ENCODE data around the gene RAD51C.
A peak's percentile ranks its signal among the peaks of the same experiment; 100 is the strongest.
"Not testable (repeated sequence)": the region's sequence is repeated elsewhere in the genome, so short reads cannot be mapped to it uniquely, and the experiment has no call there.

RAD51C gene

DNA sequence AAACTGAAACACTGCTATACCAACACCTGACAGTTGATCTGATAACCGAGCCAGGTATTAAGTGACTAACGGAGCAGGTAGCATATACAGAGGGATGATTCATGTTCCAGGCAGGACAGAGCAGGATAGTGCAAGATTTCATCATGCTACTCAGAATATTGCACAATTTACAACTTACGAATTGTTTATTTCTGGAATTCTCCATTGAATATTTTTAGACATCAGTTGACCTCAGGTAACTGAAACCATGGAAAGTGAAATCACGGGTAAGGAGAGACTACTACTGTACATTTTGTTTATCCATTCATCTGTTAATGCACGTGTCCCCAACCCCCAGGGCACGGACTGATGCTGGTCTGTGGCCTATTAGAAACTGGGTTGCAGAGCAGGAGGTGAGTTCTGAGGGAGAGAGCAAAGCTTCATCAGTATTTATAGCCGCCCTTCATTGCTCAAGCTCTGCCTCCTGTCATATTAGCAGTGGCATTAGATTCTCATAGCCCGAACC is 48.8 kb downstream of the RAD51C start:
- no peaks in the 10 kb centered on the region for H3K9me3 Mint-ChIP-seq
- H3K4me3 Mint-ChIP-seq: no peak overlapping the region
- no peaks in the 10 kb centered on the region for H3K36me3 Mint-ChIP-seq (ENCODE audit: low read depth)
- no peaks in the 10 kb centered on the region for H3K27me3 Mint-ChIP-seq
- no peaks in the 10 kb centered on the region for H3K4me1 Mint-ChIP-seq (ENCODE audit: low read depth)
- no peak overlapping the region for H3K27ac Mint-ChIP-seq
- no peak for DNase-seq

DNA sequence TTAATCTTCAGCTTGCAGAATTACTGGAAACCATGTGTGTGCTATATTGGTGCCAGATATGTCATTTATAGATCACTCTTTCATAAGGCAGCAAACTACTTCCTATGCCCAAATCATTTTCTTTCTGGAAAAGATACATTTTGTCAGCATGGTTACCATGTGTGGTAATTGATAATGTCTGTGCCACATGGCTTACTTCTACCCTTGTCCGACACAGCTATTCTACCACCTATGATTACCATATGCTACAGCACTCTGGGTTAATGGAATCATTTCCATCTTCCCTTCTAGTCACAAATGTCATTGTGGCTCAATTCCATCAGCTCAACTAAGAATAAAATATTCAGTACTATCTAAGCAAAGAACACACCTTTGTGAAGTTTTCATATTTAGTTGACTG is 55.3 kb downstream of the RAD51C start:
- DNase-seq: no peak
- H3K4me1 Mint-ChIP-seq (ENCODE audit: low read depth): no peaks in the 10 kb centered on the region
- no peak overlapping the region for H3K4me3 Mint-ChIP-seq
- H3K27ac Mint-ChIP-seq: no peak overlapping the region
- no peaks in the 10 kb centered on the region for H3K27me3 Mint-ChIP-seq
- no peaks in the 10 kb centered on the region for H3K36me3 Mint-ChIP-seq (ENCODE audit: low read depth)
- H3K9me3 Mint-ChIP-seq: no peaks in the 10 kb centered on the region

DNA sequence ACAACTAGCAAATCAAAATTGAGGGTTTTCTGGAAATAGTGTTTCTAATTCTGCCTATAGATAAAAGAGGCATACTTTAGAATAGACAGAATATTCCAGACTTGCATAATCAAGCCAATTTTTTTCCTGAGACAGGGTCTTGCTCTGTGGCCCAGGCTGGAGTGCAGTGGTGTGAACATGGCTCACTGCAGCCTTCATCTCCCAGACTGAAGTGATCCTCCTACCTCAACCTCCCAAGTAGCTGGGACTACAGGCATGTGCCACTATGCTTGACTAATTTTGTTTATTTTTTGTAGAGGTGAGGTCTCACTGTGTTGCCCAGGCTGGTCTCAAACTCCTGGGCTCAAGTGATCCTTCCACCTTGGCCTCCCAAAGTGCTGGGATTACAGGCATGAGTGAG is 57.2 kb downstream of the RAD51C start:
- not testable (repeated sequence) for H3K27me3 Mint-ChIP-seq; H3K4me1 Mint-ChIP-seq (ENCODE audit: low read depth); DNase-seq; H3K9me3 Mint-ChIP-seq; H3K4me3 Mint-ChIP-seq; H3K36me3 Mint-ChIP-seq (ENCODE audit: low read depth); H3K27ac Mint-ChIP-seq

DNA sequence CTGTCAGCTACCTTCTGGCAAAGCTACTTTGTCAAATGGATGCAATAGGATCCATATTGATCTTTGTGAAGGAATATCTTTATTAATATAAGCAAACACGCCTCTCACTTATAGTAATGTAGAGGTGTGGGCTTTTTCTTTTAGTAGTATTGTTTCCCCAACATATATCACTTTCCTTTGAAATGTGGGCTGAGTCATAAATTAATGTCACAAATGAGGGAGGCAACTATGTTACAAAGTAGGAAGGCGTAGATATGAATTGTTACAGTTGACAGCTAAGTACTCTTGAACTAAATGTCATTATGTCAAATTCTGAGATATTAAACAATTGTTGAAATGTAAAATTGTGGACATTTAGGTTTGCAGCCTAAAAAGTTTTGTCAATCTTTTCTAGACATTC is 60.6 kb downstream of the RAD51C start:
- no peak overlapping the region for H3K4me3 Mint-ChIP-seq
- DNase-seq: no peak
- H3K27me3 Mint-ChIP-seq: peaks cover 32% of the 10 kb centered on the region
- H3K4me1 Mint-ChIP-seq (ENCODE audit: low read depth): peaks cover 10% of the 10 kb centered on the region
- H3K27ac Mint-ChIP-seq: no peak overlapping the region
- H3K9me3 Mint-ChIP-seq: no peaks in the 10 kb centered on the region
- H3K36me3 Mint-ChIP-seq (ENCODE audit: low read depth): no peaks in the 10 kb centered on the region

DNA sequence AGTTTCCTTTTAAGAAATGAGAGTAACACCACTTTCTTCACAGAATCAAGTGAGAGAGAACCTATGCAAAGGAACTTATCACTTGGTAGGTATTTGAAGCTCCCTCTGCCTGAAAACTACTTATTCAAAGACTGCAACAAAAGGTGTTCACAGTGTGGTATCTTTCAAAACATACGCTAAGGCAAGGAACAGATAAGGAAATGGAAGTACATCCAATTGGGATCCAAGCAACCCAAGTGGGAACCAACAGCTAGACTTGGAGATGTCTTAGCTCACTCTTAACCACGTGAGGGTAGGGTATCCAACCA is 62.8 kb downstream of the RAD51C start:
- Mint-ChIP-seq H3K36me3 (ENCODE audit: low read depth) (no peaks in the 10 kb centered on the region), H3K4me1 (ENCODE audit: low read depth) (peaks cover 10% of the 10 kb centered on the region), H3K9me3 (no peaks in the 10 kb centered on the region), H3K4me3 (peak overlapping the region; percentile 81), H3K27ac (no peak overlapping the region), H3K27me3 (peaks cover 50% of the 10 kb centered on the region)
- no peak for DNase-seq

DNA sequence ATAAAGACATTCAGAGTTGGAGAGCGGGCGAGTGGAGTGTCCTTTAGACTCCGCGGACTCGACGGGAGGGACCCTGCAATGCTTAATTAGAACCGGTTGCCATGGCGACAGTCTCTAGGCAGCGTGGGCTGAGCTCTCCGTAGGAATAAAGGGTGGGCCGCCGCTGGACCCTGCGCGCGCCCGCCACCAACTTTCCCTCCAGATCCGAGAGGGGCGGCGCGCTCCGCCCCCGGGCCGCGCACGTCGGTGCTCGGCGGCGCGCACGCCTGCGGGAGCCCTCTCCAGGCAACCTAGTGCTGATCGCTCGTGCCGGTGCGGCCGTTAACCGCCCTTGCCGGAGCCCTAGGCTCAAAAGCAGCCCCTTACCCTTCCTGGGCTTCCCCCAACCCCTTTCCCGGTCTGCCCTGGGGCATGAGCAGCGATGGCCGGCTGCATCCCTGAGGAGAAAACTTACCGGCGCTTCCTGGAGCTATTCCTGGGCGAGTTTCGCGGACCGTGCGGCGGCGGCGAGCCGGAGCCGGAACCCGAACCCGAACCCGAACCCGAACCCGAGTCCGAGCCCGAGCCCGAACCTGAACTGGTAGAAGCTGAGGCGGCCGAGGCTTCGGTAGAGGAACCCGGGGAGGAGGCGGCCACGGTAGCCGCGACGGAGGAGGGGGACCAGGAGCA is 63.3 kb downstream of the RAD51C start, which contains the start of gene PPM1E:
Gene PPM1E, plus strand, starts transcription at position 278 of the 669 bp plus-strand sequence.
- H3K27me3 Mint-ChIP-seq: peaks cover 54% of the 10 kb centered on the region
- H3K4me1 Mint-ChIP-seq (ENCODE audit: low read depth): peaks cover 10% of the 10 kb centered on the region
- peak within 1 kb of the TSS; percentile 81 for H3K4me3 Mint-ChIP-seq
- H3K36me3 Mint-ChIP-seq (ENCODE audit: low read depth): no peaks in the 10 kb centered on the region
- DNase-seq: peak; percentile 72
- H3K9me3 Mint-ChIP-seq: no peaks in the 10 kb centered on the region
- H3K27ac Mint-ChIP-seq: no peak within 1 kb of the TSS

DNA sequence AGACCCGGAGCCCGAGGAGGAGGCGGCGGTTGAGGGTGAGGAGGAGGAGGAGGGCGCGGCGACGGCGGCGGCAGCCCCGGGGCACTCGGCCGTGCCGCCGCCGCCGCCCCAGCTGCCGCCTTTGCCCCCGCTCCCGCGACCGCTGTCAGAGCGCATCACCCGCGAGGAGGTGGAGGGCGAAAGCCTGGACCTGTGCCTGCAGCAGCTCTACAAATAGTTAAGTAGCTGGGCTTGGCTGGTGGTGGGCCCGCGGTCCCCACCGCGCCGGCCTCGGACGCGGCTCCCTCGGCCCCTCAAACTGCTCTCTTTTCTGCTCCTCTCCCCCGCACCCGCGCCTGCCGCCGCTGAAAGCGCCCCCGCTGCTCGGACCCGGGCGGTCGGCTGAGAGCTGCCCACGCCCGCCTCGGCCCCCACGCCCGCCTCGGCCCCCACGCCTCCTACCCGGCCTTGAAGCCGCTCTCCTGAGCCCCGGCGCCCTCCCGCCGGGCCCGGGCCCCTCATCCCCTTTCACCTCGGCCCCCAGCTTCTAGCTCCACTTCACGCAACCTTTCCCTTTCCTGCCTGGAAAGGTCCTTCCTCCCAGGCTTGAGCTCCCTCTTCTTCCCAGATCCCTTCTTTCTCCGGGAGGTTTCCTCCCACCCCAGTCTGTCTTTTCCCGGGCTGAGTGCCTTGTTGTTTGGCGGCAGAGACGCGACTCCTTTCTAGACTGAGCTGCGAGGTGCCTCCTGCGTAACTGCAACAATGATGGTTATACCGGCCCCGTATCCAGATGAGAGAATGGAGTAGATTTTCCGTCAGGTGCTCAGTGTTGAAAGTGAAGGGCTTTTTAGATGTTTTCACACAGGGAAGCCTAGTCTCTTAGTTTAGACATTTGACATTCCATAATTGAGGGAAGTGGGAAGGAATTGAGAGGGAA is 64.1 kb downstream of the RAD51C start:
- DNase-seq: peak; percentile 43
- Mint-ChIP-seq H3K27me3 (peaks cover 62% of the 10 kb centered on the region), H3K4me3 (peak overlapping the region; percentile 81), H3K4me1 (ENCODE audit: low read depth) (peaks cover 10% of the 10 kb centered on the region), H3K9me3 (no peaks in the 10 kb centered on the region), H3K36me3 (ENCODE audit: low read depth) (no peaks in the 10 kb centered on the region), H3K27ac (no peak overlapping the region)

DNA sequence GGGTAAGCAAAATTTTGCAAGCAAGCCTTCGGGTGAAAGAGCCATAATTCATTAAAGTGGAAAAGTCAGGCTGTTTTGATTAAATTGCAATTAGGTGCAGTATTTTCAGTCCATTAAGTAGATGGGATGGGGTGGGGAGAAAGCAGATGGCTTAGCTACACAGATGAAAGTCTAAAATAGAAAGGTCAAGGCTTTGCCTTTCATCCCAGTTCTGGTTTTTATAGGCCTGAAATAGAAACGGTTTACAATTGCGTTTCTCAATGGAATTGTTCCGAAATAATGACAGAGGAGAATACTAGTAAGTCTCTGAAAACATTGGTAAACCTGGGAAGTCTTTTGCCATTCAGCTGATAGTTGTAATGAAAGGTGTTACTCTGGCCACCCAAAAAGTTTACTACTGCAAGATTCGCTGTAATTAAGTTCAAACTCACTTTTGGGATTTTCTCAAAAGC is 64.8 kb downstream of the RAD51C start:
- H3K4me3 Mint-ChIP-seq: peak overlapping the region; percentile 81
- no peak for DNase-seq
- no peaks in the 10 kb centered on the region for H3K36me3 Mint-ChIP-seq (ENCODE audit: low read depth)
- H3K27ac Mint-ChIP-seq: no peak overlapping the region
- H3K27me3 Mint-ChIP-seq: peaks cover 69% of the 10 kb centered on the region
- H3K4me1 Mint-ChIP-seq (ENCODE audit: low read depth): peaks cover 10% of the 10 kb centered on the region
- H3K9me3 Mint-ChIP-seq: no peaks in the 10 kb centered on the region

DNA sequence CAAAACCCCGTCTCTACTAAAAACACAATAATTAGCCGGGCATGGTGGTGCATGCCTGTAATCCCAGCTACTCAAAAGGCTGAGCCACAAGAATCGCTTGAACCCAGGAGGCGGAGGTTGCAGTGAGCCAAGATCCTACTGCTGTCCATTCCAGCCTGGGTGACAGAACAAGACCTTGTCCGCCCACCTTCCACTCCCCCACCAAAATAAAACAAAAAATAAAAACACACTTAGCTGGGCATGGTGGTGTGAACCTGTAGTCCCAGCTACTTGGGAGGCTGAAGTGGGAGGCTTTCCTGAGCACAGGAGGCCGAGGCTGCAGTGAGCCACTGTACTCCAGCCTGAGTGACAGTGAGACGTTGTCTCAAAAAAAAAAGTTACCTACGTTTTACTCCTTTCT is 66.5 kb downstream of the RAD51C start:
- H3K4me3 Mint-ChIP-seq: no peak overlapping the region
- no peak for DNase-seq
- no peaks in the 10 kb centered on the region for H3K36me3 Mint-ChIP-seq (ENCODE audit: low read depth)
- no peak overlapping the region for H3K27ac Mint-ChIP-seq
- H3K4me1 Mint-ChIP-seq (ENCODE audit: low read depth): peaks cover 10% of the 10 kb centered on the region
- H3K27me3 Mint-ChIP-seq: peaks cover 68% of the 10 kb centered on the region
- H3K9me3 Mint-ChIP-seq: no peaks in the 10 kb centered on the region

DNA sequence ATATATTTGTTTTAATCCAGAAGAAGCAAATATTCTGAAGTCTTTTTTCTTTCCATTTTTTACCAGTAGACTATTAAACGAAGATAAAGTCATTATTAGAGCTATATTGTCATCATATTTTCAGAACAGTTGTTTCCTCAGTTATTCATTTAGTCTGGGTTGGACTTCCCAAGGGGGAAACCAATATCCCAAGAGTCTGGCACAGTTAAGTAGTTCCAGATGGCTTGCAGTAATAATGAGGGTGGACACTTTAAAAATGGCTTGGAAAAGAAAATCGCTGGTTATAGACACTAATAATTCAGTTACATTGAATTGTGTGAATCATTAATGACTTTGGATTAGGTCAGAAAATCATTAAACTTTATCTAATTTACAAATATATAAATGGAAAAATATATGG is 67.1 kb downstream of the RAD51C start:
- Mint-ChIP-seq H3K4me1 (ENCODE audit: low read depth) (peaks cover 10% of the 10 kb centered on the region), H3K9me3 (no peaks in the 10 kb centered on the region), H3K27me3 (peaks cover 66% of the 10 kb centered on the region), H3K27ac (no peak overlapping the region), H3K36me3 (ENCODE audit: low read depth) (no peaks in the 10 kb centered on the region), H3K4me3 (no peak overlapping the region)
- DNase-seq: no peak

DNA sequence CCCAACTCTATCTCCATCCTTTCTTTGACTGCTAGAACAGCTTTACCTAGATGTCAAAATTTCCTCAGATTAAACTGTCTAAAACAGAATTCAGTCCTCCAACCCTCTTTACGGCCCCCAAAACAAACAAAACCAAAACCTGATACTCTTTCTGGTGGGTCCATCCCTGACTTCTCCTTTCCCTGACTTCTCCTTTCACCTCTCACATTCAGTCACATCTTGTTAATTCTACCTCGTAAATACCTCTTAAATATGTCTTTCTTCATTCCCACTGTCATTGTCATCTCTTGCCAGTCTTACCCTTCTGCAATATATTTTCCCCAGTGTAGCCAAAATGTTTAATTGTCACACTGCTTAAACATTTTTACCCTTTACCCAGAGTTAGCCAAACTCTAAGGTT is 67.8 kb downstream of the RAD51C start:
- Mint-ChIP-seq H3K36me3 (ENCODE audit: low read depth) (no peaks in the 10 kb centered on the region), H3K4me3 (no peak overlapping the region), H3K27ac (no peak overlapping the region), H3K27me3 (peaks cover 59% of the 10 kb centered on the region), H3K4me1 (ENCODE audit: low read depth) (peaks cover 8% of the 10 kb centered on the region), H3K9me3 (no peaks in the 10 kb centered on the region)
- DNase-seq: no peak

DNA sequence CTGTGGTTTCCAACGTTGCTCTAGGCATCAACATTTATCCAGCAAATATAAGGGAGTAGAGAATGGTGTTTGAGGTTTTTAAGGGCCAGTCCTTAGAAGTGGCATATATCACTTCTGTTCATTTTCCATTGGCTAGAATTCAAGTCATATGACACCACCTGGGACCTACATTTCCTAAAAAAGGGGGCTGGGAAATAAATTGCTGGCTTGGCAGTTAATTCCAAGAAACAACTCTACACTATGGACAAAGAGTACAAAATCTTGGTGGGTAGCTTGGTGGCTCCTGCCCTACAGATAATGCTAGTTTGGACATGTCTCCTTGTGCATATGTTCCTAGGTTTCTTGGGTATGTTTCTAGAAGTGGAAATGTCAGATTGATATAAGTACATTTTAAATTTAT is 70.9 kb downstream of the RAD51C start:
- H3K36me3 Mint-ChIP-seq (ENCODE audit: low read depth): no peaks in the 10 kb centered on the region
- DNase-seq: no peak
- peaks cover 41% of the 10 kb centered on the region for H3K27me3 Mint-ChIP-seq
- no peaks in the 10 kb centered on the region for H3K4me1 Mint-ChIP-seq (ENCODE audit: low read depth)
- H3K9me3 Mint-ChIP-seq: no peaks in the 10 kb centered on the region
- no peak overlapping the region for H3K4me3 Mint-ChIP-seq
- H3K27ac Mint-ChIP-seq: no peak overlapping the region

DNA sequence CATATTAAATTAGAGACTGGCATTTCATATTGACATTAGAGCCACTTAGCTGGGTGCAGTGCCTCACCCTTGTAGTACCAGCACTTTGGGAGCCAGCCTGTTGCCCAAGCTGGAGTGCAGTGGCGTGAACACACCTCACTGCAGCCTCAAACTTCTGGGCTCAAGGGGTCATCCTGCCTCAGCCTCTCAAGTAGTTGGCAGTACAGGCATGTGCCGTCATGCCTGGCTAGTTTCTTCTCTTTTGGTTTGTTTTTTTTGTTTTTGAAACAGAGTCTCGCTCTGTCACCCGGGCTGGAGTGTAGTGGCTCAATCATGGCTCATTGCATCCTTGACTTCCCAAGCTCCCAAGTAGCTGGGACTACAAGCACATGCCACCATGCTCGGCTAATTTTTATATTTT is 72.0 kb downstream of the RAD51C start:
- peaks cover 32% of the 10 kb centered on the region for H3K27me3 Mint-ChIP-seq
- no peak overlapping the region for H3K4me3 Mint-ChIP-seq
- H3K9me3 Mint-ChIP-seq: no peaks in the 10 kb centered on the region
- no peak overlapping the region for H3K27ac Mint-ChIP-seq
- no peaks in the 10 kb centered on the region for H3K36me3 Mint-ChIP-seq (ENCODE audit: low read depth)
- DNase-seq: no peak
- H3K4me1 Mint-ChIP-seq (ENCODE audit: low read depth): no peaks in the 10 kb centered on the region

DNA sequence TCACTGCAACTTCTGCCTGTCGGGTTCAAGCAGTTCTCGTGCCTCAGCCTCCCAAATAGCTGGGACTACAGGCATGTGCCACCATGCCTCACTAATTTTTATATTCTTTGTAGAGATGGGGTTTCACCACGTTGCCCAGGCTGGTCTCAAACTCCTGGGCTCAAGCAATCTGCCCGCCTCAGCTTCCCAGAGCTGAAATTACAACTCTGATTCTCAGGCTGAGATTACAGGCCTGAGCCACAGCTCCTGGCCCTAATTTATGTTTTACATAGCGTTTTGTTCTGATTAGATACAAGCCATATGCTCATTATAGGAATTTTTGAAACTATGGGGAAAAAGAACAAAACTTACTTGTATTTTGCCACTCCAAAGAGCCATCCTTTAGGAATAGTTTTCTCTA is 86.1 kb downstream of the RAD51C start:
- not testable (repeated sequence) for H3K27ac Mint-ChIP-seq; H3K27me3 Mint-ChIP-seq; H3K4me1 Mint-ChIP-seq (ENCODE audit: low read depth); DNase-seq; H3K4me3 Mint-ChIP-seq; H3K9me3 Mint-ChIP-seq; H3K36me3 Mint-ChIP-seq (ENCODE audit: low read depth)

DNA sequence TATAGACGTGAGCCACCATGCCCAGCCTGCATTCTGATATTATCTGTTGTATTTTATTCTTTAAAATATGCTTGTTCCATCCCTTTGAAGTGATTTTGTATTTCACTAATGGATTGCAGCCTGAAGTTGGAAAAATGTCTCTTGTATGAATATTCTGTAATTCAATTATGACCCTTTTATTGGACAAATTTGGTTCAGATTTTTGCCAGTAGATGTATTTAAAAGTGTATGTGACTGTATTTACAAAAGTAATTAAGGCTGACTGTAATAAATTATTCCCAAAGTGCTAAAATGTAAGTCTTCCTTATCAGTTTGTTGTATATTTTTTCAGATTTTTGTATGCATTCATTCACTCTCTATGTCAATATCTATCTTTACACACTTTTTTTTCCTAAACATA is 87.0 kb downstream of the RAD51C start:
- H3K27ac Mint-ChIP-seq: no peak overlapping the region
- H3K36me3 Mint-ChIP-seq (ENCODE audit: low read depth): no peaks in the 10 kb centered on the region
- H3K27me3 Mint-ChIP-seq: peaks cover 6% of the 10 kb centered on the region
- H3K9me3 Mint-ChIP-seq: no peaks in the 10 kb centered on the region
- H3K4me1 Mint-ChIP-seq (ENCODE audit: low read depth): no peaks in the 10 kb centered on the region
- DNase-seq: no peak
- H3K4me3 Mint-ChIP-seq: no peak overlapping the region

All from activated T-cell treated with anti-CD3 and anti-CD28 coated beads, Interleukin-2, amount 50 U/mL, for 24 hours (primary cell).